Fibroblast of lung (primary cell): ENCODE data around the gene SPEM1. TPM values are rescaled to one million over a fixed set of nuclear protein-coding genes. Genes with fewer than 3 reads are reported as not detected.

Source experiments
- DNase-seq, 2 donors: peaks; one replicate each; pipeline versions ENCODE4 v3.0.0 to v3.0.0-alpha.2; 2010; ENCODE audit warnings: low read depth in 2 of 2
- H2AFZ ChIP-seq: 2 replicates; pipeline ENCODE4 v1.5.1; 2012; ENCODE audit warnings: low read length, control low read depth, inconsistent platforms
- H3K27ac ChIP-seq: 2 replicates; pipeline ENCODE4 v1.5.1; 2011; ENCODE audit warnings: low read length, control low read depth; ENCODE audit not compliant: insufficient read depth
- H3K27me3 ChIP-seq: 2 replicates; pipeline ENCODE4 v1.5.1; 2011; ENCODE audit warnings: mild to moderate bottlenecking, low read length; ENCODE audit not compliant: control insufficient read depth, insufficient read depth
- H3K36me3 ChIP-seq: 2 replicates; pipeline ENCODE4 v1.5.1; 2011; ENCODE audit warnings: low read length; ENCODE audit not compliant: control insufficient read depth, insufficient read depth
- H3K4me1 ChIP-seq: 2 replicates; pipeline ENCODE4 v1.5.1; 2011; ENCODE audit warnings: low read length; ENCODE audit not compliant: control insufficient read depth, insufficient read depth; ENCODE audit errors: extremely low read depth
- H3K4me2 ChIP-seq: 2 replicates; pipeline ENCODE4 v1.5.1; 2011; ENCODE audit warnings: low read length, control low read depth; ENCODE audit not compliant: insufficient read depth; ENCODE audit errors: extremely low read depth
- H3K4me3 ChIP-seq, 4 experiments: fragments of 200-600 bp in 1 of 4; sonication (generic) in 1 of 4; replicated peaks in 1 of 4; 2 replicates each; pipeline ENCODE4 v1.5.1; 2011 to 2016; ENCODE audit warnings: low read length in 4 of 4, low read depth in 3 of 4, mild to moderate bottlenecking in 3 of 4, control low read depth in 2 of 4, inconsistent platforms in 1 of 4, mixed read lengths in 1 of 4; ENCODE audit not compliant: insufficient read depth in 1 of 4; ENCODE audit errors: control extremely low read depth in 1 of 4
- H3K79me2 ChIP-seq: 2 replicates; pipeline ENCODE4 v1.5.1; 2012; ENCODE audit warnings: mild to moderate bottlenecking, low read length, inconsistent platforms; ENCODE audit not compliant: control insufficient read depth, insufficient read depth
- H3K9ac ChIP-seq: 2 replicates; pipeline ENCODE4 v1.5.1; 2011; ENCODE audit warnings: mild to moderate bottlenecking, low read length, control low read depth; ENCODE audit not compliant: insufficient read depth
- H3K9me3 ChIP-seq: 2 replicates; pipeline ENCODE4 v1.5.1; 2012; ENCODE audit warnings: low read depth, low read length; ENCODE audit not compliant: control insufficient read depth, insufficient read depth
- H4K20me1 ChIP-seq: 2 replicates; pipeline ENCODE4 v1.5.1; 2011; ENCODE audit warnings: low read length; ENCODE audit not compliant: control insufficient read depth, insufficient read depth; ENCODE audit errors: extremely low read depth
- CTCF ChIP-seq, 2 donors: IDR thresholded peaks in 1 of 2; conservative IDR thresholded peaks in 1 of 2; 1 replicate in 1 of 2; 2 replicates in 1 of 2; pipeline ENCODE4 v1.5.1; 2011 to 2012; ENCODE audit warnings: low read length in 2 of 2, control low read depth in 1 of 2, inconsistent platforms in 1 of 2, low read depth in 1 of 2, mild to moderate bottlenecking in 1 of 2
- EZH2 ChIP-seq: IDR thresholded peaks from 2 replicates; pipeline ENCODE4 v1.5.1; 2012; ENCODE audit warnings: low read length, control low read depth, mild to moderate bottlenecking; ENCODE audit errors: missing control alignments
- polyA plus RNA-seq, 2 donors: library from polyadenylated mRNA; depleted of rRNA in 1 of 2; stranded (reverse) in 1 of 2; unstranded in 1 of 2; fragments of >200 nt; gene quantifications; 2 replicates each; pipeline ENCODE4 v1.2.1, GENCODE V29; 2011 to 2012; ENCODE audit warnings: missing spikeins in 1 of 2
- total RNA-seq: library from RNA; depleted of rRNA; stranded (reverse); fragments of >200 nt; gene quantifications from 2 replicates; pipeline ENCODE4 v1.2.1, GENCODE V29; 2014

SPEM1 gene
- total and polyA plus RNA-seq, 2 donors (not counting 1 experiment from before 2014, with no cell fraction given), result not detected

- H3K27ac ChIP-seq, result no peak overlapping the region
- H3K36me3 ChIP-seq, result no peaks in the 10 kb centered on the region
- H4K20me1 ChIP-seq, result no peaks in the 10 kb centered on the region
- no peak overlapping the region for H2AFZ ChIP-seq
- H3K4me3 ChIP-seq, result no peak overlapping the region
- no peak for TF ChIP-seq CTCF (conservative IDR thresholded peaks at IDR 0.05 in 1 of 2, IDR thresholded peaks at IDR 0.05 in 1 of 2; ENCODE audit: low read depth in 1 of 2, low read length in 2 of 2)
- TF ChIP-seq EZH2, result no peak
- DNase-seq, result no peak
- H3K27me3 ChIP-seq, result peaks cover 28% of the 10 kb centered on the region
- peaks cover 7% of the 10 kb centered on the region for H3K4me1 ChIP-seq
- H3K9me3 ChIP-seq, result no peaks in the 10 kb centered on the region
- no peaks in the 10 kb centered on the region for H3K79me2 ChIP-seq
- no peak overlapping the region for H3K4me2 ChIP-seq
- no peak overlapping the region for H3K9ac ChIP-seq
Observed at GRCh38 chr17:7379134-7379533, 41.0 kb upstream of the SPEM1 start.

DNA sequence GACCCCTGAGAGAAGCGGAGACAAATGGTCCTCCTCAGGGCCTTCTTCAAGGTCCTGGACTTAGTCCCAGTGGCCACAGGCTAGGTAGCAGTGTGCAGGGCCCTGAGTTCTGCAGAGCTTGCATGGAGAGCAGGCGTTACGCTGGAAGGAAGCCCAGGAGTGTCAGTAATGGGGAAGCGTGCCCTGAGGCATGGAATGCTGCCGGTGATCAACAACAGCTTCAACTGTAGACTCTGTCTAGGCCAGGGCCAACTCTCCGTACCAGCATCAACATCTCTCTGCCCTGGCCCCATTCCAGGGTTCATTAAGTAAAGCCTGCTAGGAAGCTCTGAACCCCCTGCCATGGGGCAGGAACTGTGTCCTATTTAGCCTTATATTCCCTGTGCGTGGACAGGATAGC lies 39.8 kb upstream of the SPEM1 start:
- H3K9me3 ChIP-seq, result no peaks in the 10 kb centered on the region
- H2AFZ ChIP-seq, result no peak overlapping the region
- H4K20me1 ChIP-seq, result no peaks in the 10 kb centered on the region
- H3K27ac ChIP-seq, result no peak overlapping the region
- peak; percentile 30 to 37 for DNase-seq
- H3K79me2 ChIP-seq, result no peaks in the 10 kb centered on the region
- no peak overlapping the region for H3K9ac ChIP-seq
- H3K27me3 ChIP-seq, result peaks cover 28% of the 10 kb centered on the region
- no peaks in the 10 kb centered on the region for H3K36me3 ChIP-seq
- peak overlapping the region in 1 of 4 experiments; percentile 46 for H3K4me3 ChIP-seq
- TF ChIP-seq EZH2, result no peak
- TF ChIP-seq CTCF (conservative IDR thresholded peaks at IDR 0.05 in 1 of 2, IDR thresholded peaks at IDR 0.05 in 1 of 2; ENCODE audit: low read depth in 1 of 2, low read length in 2 of 2), result no peak
- peaks cover 7% of the 10 kb centered on the region for H3K4me1 ChIP-seq
- H3K4me2 ChIP-seq, result peak overlapping the region; percentile 59

- H3K27me3 ChIP-seq, result peaks cover 28% of the 10 kb centered on the region
- peak within 1 kb of the TSS in 1 of 4 experiments; percentile 46 for H3K4me3 ChIP-seq
- no peaks in the 10 kb centered on the region for H4K20me1 ChIP-seq
- H3K79me2 ChIP-seq, result no peaks in the 10 kb centered on the region
- H3K27ac ChIP-seq, result no peak within 1 kb of the TSS
- H3K4me2 ChIP-seq, result peak within 1 kb of the TSS; percentile 59
- no peaks in the 10 kb centered on the region for H3K36me3 ChIP-seq
- TF ChIP-seq EZH2, result peak; percentile 82
- TF ChIP-seq CTCF (conservative IDR thresholded peaks at IDR 0.05 in 1 of 2, IDR thresholded peaks at IDR 0.05 in 1 of 2; ENCODE audit: low read depth in 1 of 2, low read length in 2 of 2), result no peak
- H3K9me3 ChIP-seq, result no peaks in the 10 kb centered on the region
- DNase-seq, result no peak
- no peak within 1 kb of the TSS for H2AFZ ChIP-seq
- H3K9ac ChIP-seq, result no peak within 1 kb of the TSS
- peaks cover 7% of the 10 kb centered on the region for H3K4me1 ChIP-seq
Observed at GRCh38 chr17:7380855-7381683, 39.1 kb upstream of the SPEM1 start, which contains the start of gene TNK1. Gene TNK1, plus strand, starts transcription at chr17:7381089. Its CDS starts 1,838 bp downstream, at chr17:7382927.
